K562 (cell line): ENCODE data around the gene TM2D3. TPM values are rescaled to one million over a fixed set of nuclear protein-coding genes. Genes with fewer than 3 reads are reported as not detected.

Source experiments
- ATAC-seq: fragments of 200-7000 bp; cut with Tn5 transposase; 3 replicates; pipeline ENCODE4 v1.9.1; 2020; ENCODE audit warnings: moderate library complexity
- BruUV-seq: library from RNA; stranded (reverse); fragments of 400-500 nt; replicated peaks from 2 replicates; lab custom pipeline; 2021; lab: Mats Ljungman, UMichigan
- CTCF ChIA-PET: fragments of 300-600 bp; formaldehyde crosslinking; extraction: SDS; loops from one replicate; lab custom pipeline; 2021; ENCODE audit warnings: low intra/inter-chr PET ratio; lab: Yijun Ruan, JAX
- POLR2A ChIA-PET: fragments of 300-600, 350-650 bp; sonication (Branson Sonifier 250); formaldehyde crosslinking; extraction: SDS; loops from one replicate; lab custom pipeline; 2021; ENCODE audit warnings: antibody characterized with exemption, inconsistent platforms; lab: Yijun Ruan, JAX
- DNase-seq, 4 experiments: peaks; one replicate each; pipeline versions ENCODE4 v3.0.0 to v3.0.0-alpha.2; 2011 to 2018; ENCODE audit warnings: low spot score in 3 of 4, mixed read lengths in 3 of 4; ENCODE audit errors: extremely low read depth in 1 of 4
- FAIRE-seq: peaks from 2 replicates; lab custom pipeline; 2011; peaks lifted over from hg19 to GRCh38; lab: Jason Lieb, UNC
- H2AFZ ChIP-seq: 2 replicates; pipeline ENCODE4 v1.6.0; 2011; ENCODE audit warnings: low read depth, low read length, control low read depth, inconsistent platforms
- H3K27ac ChIP-seq: fragments of 200-600 bp; 3 replicates; pipeline ENCODE4 v1.8.0; 2011; ENCODE audit warnings: low read depth, mild to moderate bottlenecking, control low read depth, inconsistent platforms, low read length, moderate library complexity, mixed read lengths; ENCODE audit errors: extremely low read depth
- H3K27me3 ChIP-seq, 2 experiments: fragments of 300-600 bp in 1 of 2; 2 replicates in 1 of 2; 3 replicates in 1 of 2; pipeline versions ENCODE4 v1.6.0 to v1.8.0; 2011; ENCODE audit warnings: inconsistent platforms in 2 of 2, low read length in 2 of 2, mild to moderate bottlenecking in 1 of 2, mixed read lengths in 1 of 2, moderate library complexity in 1 of 2; ENCODE audit not compliant: control insufficient read depth in 2 of 2, insufficient read depth in 2 of 2
- H3K36me3 ChIP-seq: fragments of 300-600 bp; 3 replicates; pipeline ENCODE4 v1.8.0; 2011; ENCODE audit warnings: mild to moderate bottlenecking, low read length, inconsistent platforms; ENCODE audit not compliant: control insufficient read depth, insufficient read depth
- H3K4me1 ChIP-seq, 2 experiments: fragments of 200-600 bp in 1 of 2; replicated peaks in 1 of 2; 2 replicates in 1 of 2; 3 replicates in 1 of 2; pipeline versions ENCODE4 v1.5.1 to v1.8.0; 2011; ENCODE audit warnings: inconsistent platforms in 2 of 2, low read length in 2 of 2, mild to moderate bottlenecking in 1 of 2, mixed read lengths in 1 of 2, moderate library complexity in 1 of 2; ENCODE audit not compliant: control insufficient read depth in 2 of 2, insufficient read depth in 2 of 2
- H3K4me2 ChIP-seq: 2 replicates; pipeline ENCODE4 v1.6.1; 2011; ENCODE audit warnings: low read length, control low read depth, inconsistent platforms, mixed read lengths; ENCODE audit not compliant: insufficient read depth
- H3K4me3 ChIP-seq: fragments of 200-600 bp; sonication (generic), shearing (Covaris generic); 2 replicates; pipeline ENCODE4 v1.5.1; 2016; ENCODE audit warnings: control low read depth, inconsistent platforms
- H3K79me2 ChIP-seq: fragments of 200-600 bp; 3 replicates; pipeline ENCODE4 v1.8.0; 2011; ENCODE audit warnings: low read length, inconsistent platforms; ENCODE audit not compliant: control insufficient read depth, insufficient read depth
- H3K9ac ChIP-seq, 2 experiments: 2 replicates each; pipeline versions ENCODE4 v1.6.0 to v1.6.1; 2011; ENCODE audit warnings: low read depth in 2 of 2, low read length in 2 of 2, control low read depth in 1 of 2, inconsistent platforms in 1 of 2, mild to moderate bottlenecking in 1 of 2, mixed read lengths in 1 of 2; ENCODE audit not compliant: insufficient read depth in 1 of 2
- H3K9me1 ChIP-seq: one replicate; pipeline ENCODE4 v1.6.0; 2011; ENCODE audit warnings: inconsistent platforms, mild to moderate bottlenecking, low read length, moderate library complexity; ENCODE audit not compliant: control insufficient read depth, insufficient read depth
- H3K9me3 ChIP-seq: replicated peaks from 2 replicates; pipeline ENCODE4 v1.5.1; 2011; ENCODE audit warnings: low read depth, low read length, inconsistent platforms; ENCODE audit not compliant: control insufficient read depth, insufficient read depth
- H4K20me1 ChIP-seq: replicated peaks from 2 replicates; pipeline ENCODE4 v1.6.1; 2011; ENCODE audit warnings: low read length, inconsistent platforms, mixed read lengths; ENCODE audit not compliant: control insufficient read depth, insufficient read depth
- DEAF1 ChIP-seq: fragments of 450-650 bp; formaldehyde crosslinking; IDR thresholded peaks from 2 replicates; pipeline ENCODE4 v1.4.0; 2020; ENCODE audit warnings: mild to moderate bottlenecking, moderate library complexity
- FOXK2 ChIP-seq, 2 experiments: fragments of 450-650 bp; IDR thresholded peaks in 1 of 2; conservative IDR thresholded peaks in 1 of 2; 2 replicates each; pipeline ENCODE4 v1.6.1; 2016; ENCODE audit warnings: low read depth in 2 of 2, mild to moderate bottlenecking in 1 of 2
- HMG20A ChIP-seq: fragments of 450-650 bp; formaldehyde crosslinking; conservative IDR thresholded peaks from 2 replicates; pipeline ENCODE4 v1.4.0; 2020; ENCODE audit warnings: mild to moderate bottlenecking, mixed read lengths
- MEIS2 ChIP-seq: fragments of 450-650 bp; IDR thresholded peaks from 2 replicates; pipeline ENCODE4 v1.6.1; 2014; ENCODE audit warnings: mild to moderate bottlenecking; ENCODE audit not compliant: partially characterized antibody
- MNT ChIP-seq, 2 experiments: fragments of 450-650 bp; conservative IDR thresholded peaks; 2 replicates each; pipeline ENCODE4 v1.6.1; 2017; ENCODE audit warnings: mild to moderate bottlenecking in 2 of 2, moderate library complexity in 2 of 2
- RAD21 ChIP-seq, 2 experiments: fragments of 250-450 bp in 1 of 2; fragments of 450-650 bp in 1 of 2; sonication (Bioruptor Pico) in 1 of 2; formaldehyde crosslinking in 1 of 2; IDR thresholded peaks in 1 of 2; conservative IDR thresholded peaks in 1 of 2; 2 replicates each; pipeline versions ENCODE4 v1.4.0 to v1.8.0; 2020 to 2022; ENCODE audit warnings: mild to moderate bottlenecking in 2 of 2, moderate library complexity in 1 of 2
- SMARCB1 ChIP-seq: IDR thresholded peaks from 2 replicates; pipeline ENCODE4 v1.6.1; 2011; ENCODE audit warnings: improper control_type of control experiment, low read depth; ENCODE audit not compliant: insufficient read length
- SMC3 ChIP-seq: conservative IDR thresholded peaks from 2 replicates; pipeline ENCODE4 v1.6.1; 2011; ENCODE audit warnings: low read depth, low read length, improper control_type of control experiment; ENCODE audit not compliant: insufficient read depth
- WHSC1 ChIP-seq: IDR thresholded peaks from one replicate; pipeline ENCODE4 v1.6.1; 2012; ENCODE audit warnings: low read length, control low read depth, inconsistent platforms
- ZNF592 ChIP-seq: fragments of 450-650 bp; IDR thresholded peaks from 2 replicates; pipeline ENCODE4 v1.6.1; 2017; ENCODE audit warnings: antibody characterized with exemption, mild to moderate bottlenecking
- WGBS: fragments of 100-300 bp; shearing (Covaris generic); methylation state at CpG from one replicate; pipeline ENCODE4 v1.1.6; 2016; ENCODE audit warnings: low coverage, mixed read lengths; ENCODE audit not compliant: insufficient coverage; ENCODE audit errors: missing lambda C conversion rate; 5-methylcytosine and 5-hydroxymethylcytosine counted together
- in situ Hi-C: fragments of 300-500 bp; cut with MboI; formaldehyde crosslinking; loops from 4 replicates; pipeline ENCODE4 v1.15.0; 2018; ENCODE audit warnings: inconsistent platforms, mixed read lengths
- intact Hi-C: fragments of 100-400 bp; cut with micrococcal nuclease; formaldehyde crosslinking; loops from 2 replicates; pipeline ENCODE4 v1.14.2; 2022
- polyA plus RNA-seq, 8 experiments: library from polyadenylated mRNA; depleted of rRNA in 4 of 8; stranded (reverse) in 5 of 8; unstranded in 3 of 8; fragments of >200 nt; fragmentation: Nextera tagmentation in 2 of 8; fragmentation: Illumina TruSeq in 1 of 8; extraction: Ambion mirVana in 2 of 8; extraction: Trizol in 1 of 8; gene quantifications; 2 replicates each; pipeline versions ENCODE4 v1.2.1 to v1.2.3, GENCODE V29; 2011 to 2014; ENCODE audit warnings: inconsistent platforms in 1 of 8, missing spikeins in 1 of 8
- total RNA-seq, 7 experiments: library from RNA; depleted of rRNA in 6 of 7; stranded (reverse); fragments of >200 nt in 6 of 7; fragmentation: Illumina TruSeq in 2 of 7; extraction: Trizol in 2 of 7; gene quantifications; 2 replicates each; pipeline versions ENCODE4 v1.2.1 to v1.2.3, GENCODE V29; 2011 to 2021; ENCODE audit warnings: low replicate concordance in 1 of 7
- TF ChIP-seq, protein P1 (sequence below): fragments of 450-650 bp; IDR thresholded peaks from 2 replicates; pipeline ENCODE4 v1.6.1; 2016

The TM2D3 gene
- total and polyA plus RNA-seq, 9 of the 15 experiments (the other 6 are each of a cell fraction or from before 2014, with no cell fraction given), result 16.5 to 67.9 (median 31.3) TPM

DNA sequence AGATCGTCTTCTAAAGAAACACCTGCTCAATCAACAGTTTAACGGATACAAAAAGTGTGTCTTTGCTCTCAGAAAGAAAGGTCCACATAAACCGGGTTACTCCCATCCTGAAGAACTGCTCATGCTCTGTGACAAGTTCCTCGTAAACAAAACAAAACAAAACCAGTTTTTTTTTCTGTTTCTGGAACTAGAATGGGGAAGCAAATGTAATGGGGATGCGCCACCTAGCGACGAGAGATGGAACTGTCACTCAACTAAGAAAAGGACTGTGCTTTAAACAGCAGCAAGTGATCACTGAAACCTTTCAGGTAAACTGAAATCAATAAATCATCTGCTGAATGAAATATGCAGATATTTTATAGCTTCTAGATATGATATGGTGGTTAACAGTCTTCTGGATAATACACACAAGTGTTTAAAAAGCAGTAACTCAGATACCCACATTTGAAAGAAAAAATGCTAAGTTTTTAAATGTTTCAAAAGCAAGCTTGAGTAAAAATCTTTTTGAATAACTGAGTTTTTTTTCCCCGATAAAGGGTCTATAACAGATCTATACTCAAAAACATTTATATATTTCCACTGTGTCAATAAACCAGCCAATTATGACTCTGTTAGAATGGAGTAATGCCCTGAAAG, 10.9 kb downstream of the TM2D3 start:
- no peak overlapping the region for H3K4me2 ChIP-seq
- FAIRE-seq (peak; percentile 97), ATAC-seq (peak; percentile 81), DNase-seq (peak; percentile 54 to 75 (median 58))
- ChIA-PET CTCF (interaction anchor here (0.7 to 2.4 kb wide), 4 partner anchors 100 to 353 kb away, joined by 3 to 17 read pairs (median 10); no protein-coding TSS in a partner anchor), POLR2A (interaction anchor here (0.6 to 1.4 kb wide), 3 partner anchors 12 to 634 kb away, joined by 3 read pairs; no protein-coding TSS in a partner anchor)
- H3K36me3 ChIP-seq, result peaks cover 63% of the 10 kb centered on the region
- no peaks in the 10 kb centered on the region for H3K9me3 ChIP-seq
- WGBS, result 27% methylated on average over 8 of the region's 8 CpGs
- H3K9me1 ChIP-seq, result no peaks in the 10 kb centered on the region
- H3K4me3 ChIP-seq, result no peak overlapping the region
- H3K9ac ChIP-seq, result no peak overlapping the region
- intact Hi-C loops (loop anchor here (1.0 to 10.0 kb wide), 4 partner anchors 100 to 626 kb away; no protein-coding TSS in a partner anchor), in situ Hi-C loops (no loop called here)
- H3K79me2 ChIP-seq, result no peaks in the 10 kb centered on the region
- H3K27ac ChIP-seq, result no peak overlapping the region
- no peaks in the 10 kb centered on the region for H3K27me3 ChIP-seq
- H4K20me1 ChIP-seq, result no peaks in the 10 kb centered on the region
- no peaks in the 10 kb centered on the region; a peak in 1 of 5 replicates for H3K4me1 ChIP-seq
- H2AFZ ChIP-seq, result no peak overlapping the region
- no TSS peak for BruUV-seq
- TF ChIP-seq MEIS2, result peak; percentile 75
- TF ChIP-seq, protein P1, sequence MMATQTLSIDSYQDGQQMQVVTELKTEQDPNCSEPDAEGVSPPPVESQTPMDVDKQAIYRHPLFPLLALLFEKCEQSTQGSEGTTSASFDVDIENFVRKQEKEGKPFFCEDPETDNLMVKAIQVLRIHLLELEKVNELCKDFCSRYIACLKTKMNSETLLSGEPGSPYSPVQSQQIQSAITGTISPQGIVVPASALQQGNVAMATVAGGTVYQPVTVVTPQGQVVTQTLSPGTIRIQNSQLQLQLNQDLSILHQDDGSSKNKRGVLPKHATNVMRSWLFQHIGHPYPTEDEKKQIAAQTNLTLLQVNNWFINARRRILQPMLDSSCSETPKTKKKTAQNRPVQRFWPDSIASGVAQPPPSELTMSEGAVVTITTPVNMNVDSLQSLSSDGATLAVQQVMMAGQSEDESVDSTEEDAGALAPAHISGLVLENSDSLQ, result peak; percentile 92
- TF ChIP-seq DEAF1 (CRISPR knock-in tag), result peak; percentile 84
- no peak for TF ChIP-seq SMARCB1
- peak; percentile 82 to 83 for TF ChIP-seq RAD21 (CRISPR knock-in tag; conservative IDR thresholded peaks at IDR 0.05 in 1 of 2, IDR thresholded peaks at IDR 0.05 in 1 of 2)
- TF ChIP-seq SMC3, result peak; percentile 59; the same call in 1 of the 2 replicates
- no peak for TF ChIP-seq WHSC1
- TF ChIP-seq HMG20A, result no peak
- TF ChIP-seq ZNF592, result peak; percentile 32; the same call in 1 of the 2 replicates
- 0 out of 4 replicates have a peak, but pooled peaks of 1 of the 2 experiments have one; percentile 30 for TF ChIP-seq FOXK2 (conservative IDR thresholded peaks at IDR 0.05 in 1 of 2, IDR thresholded peaks at IDR 0.05 in 1 of 2; ENCODE audit: low read depth in 2 of 2)
- TF ChIP-seq MNT (conservative IDR thresholded peaks at IDR 0.05), result peak; percentile 17 to 44; a peak in 1 of 4 replicates
